ENCODE data around the gene REG1B. TPM values are rescaled to one million over a fixed set of nuclear protein-coding genes. Genes with fewer than 3 reads are reported as not detected.

The REG1B gene, protein sequence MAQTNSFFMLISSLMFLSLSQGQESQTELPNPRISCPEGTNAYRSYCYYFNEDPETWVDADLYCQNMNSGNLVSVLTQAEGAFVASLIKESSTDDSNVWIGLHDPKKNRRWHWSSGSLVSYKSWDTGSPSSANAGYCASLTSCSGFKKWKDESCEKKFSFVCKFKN
- not detected for total RNA-seq
- 0.68 TPM for polyA plus RNA-seq
- long read RNA-seq, donor 1: 0 reads
- long read RNA-seq, donor 2: 0 reads
- long read RNA-seq, donor 3: 0 reads
- long read RNA-seq, donor 4: 0 reads
- long read RNA-seq, donor 5: 0 reads
- long read RNA-seq, donor 6: 0 reads
- long read RNA-seq, donor 7: 0 reads
- long read RNA-seq, donor 8: 0 reads
- long read RNA-seq, donor 9: 0 reads
- long read RNA-seq, donor 10: 0 reads

DNA sequence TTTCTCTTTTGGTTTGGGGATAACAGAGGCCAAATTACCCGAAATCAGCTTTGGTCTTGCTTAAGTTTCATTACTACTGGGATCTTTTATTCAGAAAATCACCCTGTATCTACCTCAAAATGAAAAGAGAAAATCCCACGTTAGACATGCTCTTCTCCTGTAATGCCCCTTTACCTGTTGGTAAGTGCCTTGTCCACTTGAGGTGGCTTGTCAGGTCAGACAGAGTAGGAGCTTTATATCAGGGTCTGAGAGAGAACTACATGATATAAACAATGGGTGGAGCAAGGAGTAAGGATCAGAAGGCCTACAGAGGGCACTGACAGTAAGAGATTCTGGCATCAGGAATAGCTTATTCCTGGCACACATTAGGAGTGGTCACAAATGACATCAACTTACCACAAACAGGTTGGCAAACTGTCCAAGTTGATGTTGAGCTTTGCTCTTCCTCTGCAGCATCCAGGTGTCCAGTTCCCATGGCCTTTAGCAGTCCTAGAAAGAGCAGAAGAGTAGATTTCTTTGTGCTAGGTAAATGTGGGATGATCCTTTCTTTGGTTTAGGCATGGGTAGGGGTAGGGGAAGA, at the start of gene REG1B:
REG1B (minus strand) TSS at position 209 of the 580 bp plus-strand sequence. CDS start 381 bp downstream, outside the sequence.
- Histone ChIP-seq H3K9me3 (ENCODE audit: control insufficient read depth in 2 of 2, insufficient read depth in 1 of 2, low read length in 1 of 2) (no peaks in the 10 kb centered on the region), H3K27me3 (ENCODE audit: control insufficient read depth in 2 of 2, insufficient read depth in 1 of 2, low read length in 1 of 2) (no peaks in the 10 kb centered on the region), H3K4me1 (ENCODE audit: control insufficient read depth in 2 of 2, insufficient read depth in 2 of 2, low read length in 2 of 2) (no peaks in the 10 kb centered on the region), H3K36me3 (ENCODE audit: control insufficient read depth in 2 of 2, insufficient read depth in 2 of 2, low read length in 1 of 2) (no peaks in the 10 kb centered on the region), H3K4me3 (ENCODE audit: low read length in 2 of 2) (no peak within 1 kb of the TSS), H3K27ac (ENCODE audit: low read depth in 1 of 2, low read length in 1 of 2) (no peak within 1 kb of the TSS)
- WGBS: 86% methylated on average over 2 of the region's 2 CpGs
- DNase-seq (ENCODE audit: low read depth in 6 of 9, low spot score in 9 of 9): no peak

DNA sequence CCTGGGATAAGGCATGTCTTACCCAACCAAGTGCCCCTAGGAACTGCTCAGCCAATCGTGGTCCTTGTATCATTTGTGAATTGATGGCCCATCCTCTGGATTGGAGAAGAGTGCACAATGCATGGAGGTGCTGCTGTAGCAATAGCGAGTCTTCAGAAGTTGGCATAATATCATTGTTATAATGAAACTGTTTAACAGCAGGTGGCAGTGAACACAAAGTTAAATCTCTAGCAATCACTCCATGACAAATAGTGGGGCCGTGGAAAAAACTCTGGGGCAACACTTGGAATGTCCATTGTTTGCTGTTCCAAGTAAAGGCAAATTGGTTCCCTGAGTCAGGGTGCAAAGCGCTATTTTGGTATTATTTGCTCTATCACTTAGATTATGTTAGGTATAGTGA, 43.9 kb upstream of the REG1B start:
- no peaks in the 10 kb centered on the region for H3K4me1 ChIP-seq (ENCODE audit: control insufficient read depth in 2 of 2, insufficient read depth in 2 of 2, low read length in 2 of 2)
- WGBS: 93% methylated on average over 4 of the region's 4 CpGs
- H3K36me3 ChIP-seq (ENCODE audit: control insufficient read depth in 2 of 2, insufficient read depth in 2 of 2, low read length in 1 of 2): no peaks in the 10 kb centered on the region
- H3K27ac ChIP-seq (ENCODE audit: low read depth in 1 of 2, low read length in 1 of 2): no peak overlapping the region
- no peaks in the 10 kb centered on the region for H3K27me3 ChIP-seq (ENCODE audit: control insufficient read depth in 2 of 2, insufficient read depth in 1 of 2, low read length in 1 of 2)
- DNase-seq (ENCODE audit: low read depth in 6 of 9, low spot score in 9 of 9): no peak
- H3K9me3 ChIP-seq (ENCODE audit: control insufficient read depth in 2 of 2, insufficient read depth in 1 of 2, low read length in 1 of 2): no peaks in the 10 kb centered on the region
- H3K4me3 ChIP-seq (ENCODE audit: low read length in 2 of 2): no peak overlapping the region

DNA sequence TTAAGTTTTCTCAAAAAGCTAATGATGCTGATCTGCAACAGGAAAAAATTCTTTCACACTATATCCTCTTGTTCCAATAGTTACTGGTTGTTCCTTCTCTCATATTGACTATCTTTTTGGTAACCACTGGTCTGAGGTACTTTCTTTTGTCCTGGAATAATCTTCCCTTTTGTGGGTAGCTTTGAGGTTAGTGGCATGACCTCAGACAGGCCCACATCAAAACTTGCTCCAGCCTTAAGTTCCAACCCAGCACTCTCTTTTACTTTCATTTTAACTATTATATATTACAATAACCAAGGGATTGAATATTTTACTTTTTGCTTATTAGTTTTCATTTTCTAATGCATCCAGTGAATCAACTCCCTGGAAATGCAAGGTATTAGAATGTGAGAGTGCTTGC, 42.0 kb upstream of the REG1B start:
- H3K4me1 ChIP-seq (ENCODE audit: control insufficient read depth in 2 of 2, insufficient read depth in 2 of 2, low read length in 2 of 2): no peaks in the 10 kb centered on the region
- H3K27me3 ChIP-seq (ENCODE audit: control insufficient read depth in 2 of 2, insufficient read depth in 1 of 2, low read length in 1 of 2): no peaks in the 10 kb centered on the region
- DNase-seq (ENCODE audit: low read depth in 6 of 9, low spot score in 9 of 9): no peak
- H3K36me3 ChIP-seq (ENCODE audit: control insufficient read depth in 2 of 2, insufficient read depth in 2 of 2, low read length in 1 of 2): no peaks in the 10 kb centered on the region
- H3K27ac ChIP-seq (ENCODE audit: low read depth in 1 of 2, low read length in 1 of 2): no peak overlapping the region
- H3K4me3 ChIP-seq (ENCODE audit: low read length in 2 of 2): no peak overlapping the region
- no peaks in the 10 kb centered on the region for H3K9me3 ChIP-seq (ENCODE audit: control insufficient read depth in 2 of 2, insufficient read depth in 1 of 2, low read length in 1 of 2)

DNA sequence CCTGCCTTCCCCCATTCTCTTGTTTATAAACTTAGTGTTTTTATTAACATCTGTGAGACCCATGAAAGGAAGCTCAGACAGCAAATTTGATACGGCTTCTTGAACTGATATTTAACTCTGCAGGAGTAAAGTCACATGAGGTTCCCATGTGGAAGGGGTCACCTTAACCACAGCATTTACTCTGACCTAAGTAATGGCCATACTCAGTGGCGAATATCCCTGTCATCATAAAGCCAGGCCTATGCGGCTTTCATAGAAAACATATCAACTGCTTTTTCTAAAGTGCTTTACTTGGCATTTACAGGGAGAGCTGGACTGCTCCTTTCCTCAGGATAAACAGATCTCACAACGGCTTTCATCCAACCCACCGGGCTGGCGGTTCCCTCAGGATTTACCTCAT, 41.5 kb upstream of the REG1B start:
- no peak overlapping the region for H3K4me3 ChIP-seq (ENCODE audit: low read length in 2 of 2)
- H3K4me1 ChIP-seq (ENCODE audit: control insufficient read depth in 2 of 2, insufficient read depth in 2 of 2, low read length in 2 of 2): no peaks in the 10 kb centered on the region
- H3K27me3 ChIP-seq (ENCODE audit: control insufficient read depth in 2 of 2, insufficient read depth in 1 of 2, low read length in 1 of 2): no peaks in the 10 kb centered on the region
- no peak for DNase-seq (ENCODE audit: low read depth in 6 of 9, low spot score in 9 of 9)
- no peaks in the 10 kb centered on the region for H3K9me3 ChIP-seq (ENCODE audit: control insufficient read depth in 2 of 2, insufficient read depth in 1 of 2, low read length in 1 of 2)
- H3K36me3 ChIP-seq (ENCODE audit: control insufficient read depth in 2 of 2, insufficient read depth in 2 of 2, low read length in 1 of 2): no peaks in the 10 kb centered on the region
- WGBS: 93% methylated on average over 6 of the region's 6 CpGs
- no peak overlapping the region for H3K27ac ChIP-seq (ENCODE audit: low read depth in 1 of 2, low read length in 1 of 2)

DNA sequence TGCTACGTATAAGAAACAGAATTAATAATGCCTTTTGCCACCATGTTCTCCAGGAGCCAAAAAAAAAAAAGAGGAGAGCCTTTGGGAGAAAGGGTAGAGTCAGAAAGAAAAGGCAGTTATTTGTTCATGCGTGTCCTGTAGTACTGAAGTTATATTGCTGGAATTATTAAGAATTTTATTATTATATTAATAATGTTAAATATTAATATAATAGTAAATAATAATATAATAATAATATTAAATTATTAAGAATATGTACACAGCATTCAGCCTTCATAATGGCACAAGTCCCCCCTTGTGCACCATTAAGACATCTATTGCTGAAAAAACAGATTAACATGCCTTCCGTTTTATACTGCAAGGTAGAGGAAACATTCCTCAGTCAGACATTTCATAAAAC, 40.6 kb upstream of the REG1B start:
- Histone ChIP-seq H3K27me3 (ENCODE audit: control insufficient read depth in 2 of 2, insufficient read depth in 1 of 2, low read length in 1 of 2) (no peaks in the 10 kb centered on the region), H3K27ac (ENCODE audit: low read depth in 1 of 2, low read length in 1 of 2) (no peak overlapping the region), H3K4me3 (ENCODE audit: low read length in 2 of 2) (no peak overlapping the region), H3K4me1 (ENCODE audit: control insufficient read depth in 2 of 2, insufficient read depth in 2 of 2, low read length in 2 of 2) (no peaks in the 10 kb centered on the region), H3K9me3 (ENCODE audit: control insufficient read depth in 2 of 2, insufficient read depth in 1 of 2, low read length in 1 of 2) (no peaks in the 10 kb centered on the region), H3K36me3 (ENCODE audit: control insufficient read depth in 2 of 2, insufficient read depth in 2 of 2, low read length in 1 of 2) (no peaks in the 10 kb centered on the region)
- no peak for DNase-seq (ENCODE audit: low read depth in 6 of 9, low spot score in 9 of 9)
- WGBS: 94% methylated on average over 3 of the region's 3 CpGs

DNA sequence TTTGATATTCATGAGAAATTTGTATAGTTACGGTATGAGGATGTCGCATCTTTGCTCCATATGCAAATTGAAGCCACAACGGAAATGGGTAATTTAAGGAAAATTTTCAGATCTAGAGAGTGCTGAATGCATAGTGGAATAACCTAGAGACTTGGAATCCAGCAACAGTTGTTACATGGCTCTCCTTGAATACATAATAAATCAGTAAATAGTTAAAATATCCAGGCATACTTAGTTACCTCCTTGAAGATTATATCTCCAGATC, 37.9 kb upstream of the REG1B start:
- Histone ChIP-seq H3K27ac (ENCODE audit: low read depth in 1 of 2, low read length in 1 of 2) (no peak overlapping the region), H3K36me3 (ENCODE audit: control insufficient read depth in 2 of 2, insufficient read depth in 2 of 2, low read length in 1 of 2) (no peaks in the 10 kb centered on the region), H3K27me3 (ENCODE audit: control insufficient read depth in 2 of 2, insufficient read depth in 1 of 2, low read length in 1 of 2) (no peaks in the 10 kb centered on the region), H3K9me3 (ENCODE audit: control insufficient read depth in 2 of 2, insufficient read depth in 1 of 2, low read length in 1 of 2) (no peaks in the 10 kb centered on the region), H3K4me1 (ENCODE audit: control insufficient read depth in 2 of 2, insufficient read depth in 2 of 2, low read length in 2 of 2) (no peaks in the 10 kb centered on the region), H3K4me3 (ENCODE audit: low read length in 2 of 2) (no peak overlapping the region)
- WGBS: 96% methylated on average over 3 of the region's 3 CpGs
- DNase-seq (ENCODE audit: low read depth in 6 of 9, low spot score in 9 of 9): no peak

DNA sequence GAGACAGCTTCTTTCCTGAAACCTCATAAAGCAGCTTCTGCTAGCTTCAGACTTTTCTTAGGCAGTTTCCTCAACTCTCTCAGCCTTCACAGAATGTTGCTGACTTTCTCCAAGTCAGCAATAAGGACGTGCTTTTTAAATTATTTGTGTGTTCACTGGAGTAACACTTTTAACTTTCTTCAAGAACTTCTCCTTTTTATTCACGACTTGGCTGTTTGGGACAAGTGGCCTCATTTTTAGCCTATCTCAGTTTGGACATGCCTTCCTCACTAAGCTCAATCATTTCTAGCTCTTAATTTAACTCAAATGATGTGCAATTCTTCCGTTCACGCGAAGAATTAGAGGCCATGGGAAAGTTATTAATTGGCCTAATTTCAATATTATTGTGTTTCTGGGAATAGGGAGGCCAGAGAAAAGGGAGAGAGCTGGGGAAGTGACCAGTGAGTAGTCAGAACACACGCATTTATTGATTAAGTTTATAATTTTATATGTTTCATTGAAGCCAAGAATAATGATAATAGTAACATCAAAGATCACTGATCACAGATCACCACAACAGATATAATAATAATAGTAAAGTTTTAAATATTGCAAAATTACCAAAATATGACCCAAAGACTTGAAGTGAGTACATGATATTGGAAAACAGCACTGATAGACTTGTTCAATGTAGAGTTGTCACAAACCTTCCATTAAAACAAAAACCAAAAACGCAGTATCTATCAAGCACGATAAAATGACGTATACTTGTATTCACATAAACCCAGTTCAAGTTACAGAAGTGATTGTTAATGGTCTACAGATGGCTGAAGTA, 37.3 kb upstream of the REG1B start:
- Histone ChIP-seq H3K4me1 (ENCODE audit: control insufficient read depth in 2 of 2, insufficient read depth in 2 of 2, low read length in 2 of 2) (no peaks in the 10 kb centered on the region), H3K27ac (ENCODE audit: low read depth in 1 of 2, low read length in 1 of 2) (no peak overlapping the region), H3K27me3 (ENCODE audit: control insufficient read depth in 2 of 2, insufficient read depth in 1 of 2, low read length in 1 of 2) (no peaks in the 10 kb centered on the region), H3K36me3 (ENCODE audit: control insufficient read depth in 2 of 2, insufficient read depth in 2 of 2, low read length in 1 of 2) (no peaks in the 10 kb centered on the region), H3K9me3 (ENCODE audit: control insufficient read depth in 2 of 2, insufficient read depth in 1 of 2, low read length in 1 of 2) (no peaks in the 10 kb centered on the region), H3K4me3 (ENCODE audit: low read length in 2 of 2) (no peak overlapping the region)
- DNase-seq (ENCODE audit: low read depth in 6 of 9, low spot score in 9 of 9): no peak
- 52% methylated on average over 9 of the region's 9 CpGs for WGBS

DNA sequence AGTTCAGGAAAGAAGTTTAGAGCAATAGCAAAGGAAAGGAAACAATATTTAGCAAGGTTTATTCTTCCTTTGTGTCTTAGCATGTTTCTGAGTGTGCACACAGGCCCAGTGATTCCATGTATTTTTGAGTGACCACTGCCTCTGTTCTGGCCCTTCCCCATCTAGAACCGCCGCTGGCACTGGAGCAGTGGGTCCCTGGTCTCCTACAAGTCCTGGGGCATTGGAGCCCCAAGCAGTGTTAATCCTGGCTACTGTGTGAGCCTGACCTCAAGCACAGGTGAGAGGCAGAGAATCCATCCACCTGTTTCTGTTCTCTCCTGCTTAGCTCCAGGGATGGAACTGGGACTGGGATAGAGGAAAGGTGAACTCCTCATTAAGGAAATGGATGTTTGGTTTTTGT, 34.9 kb upstream of the REG1B start:
- Histone ChIP-seq H3K9me3 (ENCODE audit: control insufficient read depth in 2 of 2, insufficient read depth in 1 of 2, low read length in 1 of 2) (no peaks in the 10 kb centered on the region), H3K4me1 (ENCODE audit: control insufficient read depth in 2 of 2, insufficient read depth in 2 of 2, low read length in 2 of 2) (no peaks in the 10 kb centered on the region), H3K27ac (ENCODE audit: low read depth in 1 of 2, low read length in 1 of 2) (no peak overlapping the region), H3K27me3 (ENCODE audit: control insufficient read depth in 2 of 2, insufficient read depth in 1 of 2, low read length in 1 of 2) (no peaks in the 10 kb centered on the region), H3K4me3 (ENCODE audit: low read length in 2 of 2) (no peak overlapping the region), H3K36me3 (ENCODE audit: control insufficient read depth in 2 of 2, insufficient read depth in 2 of 2, low read length in 1 of 2) (no peaks in the 10 kb centered on the region)
- no peak for DNase-seq (ENCODE audit: low read depth in 6 of 9, low spot score in 9 of 9)
- WGBS: 97% methylated on average over 2 of the region's 2 CpGs

DNA sequence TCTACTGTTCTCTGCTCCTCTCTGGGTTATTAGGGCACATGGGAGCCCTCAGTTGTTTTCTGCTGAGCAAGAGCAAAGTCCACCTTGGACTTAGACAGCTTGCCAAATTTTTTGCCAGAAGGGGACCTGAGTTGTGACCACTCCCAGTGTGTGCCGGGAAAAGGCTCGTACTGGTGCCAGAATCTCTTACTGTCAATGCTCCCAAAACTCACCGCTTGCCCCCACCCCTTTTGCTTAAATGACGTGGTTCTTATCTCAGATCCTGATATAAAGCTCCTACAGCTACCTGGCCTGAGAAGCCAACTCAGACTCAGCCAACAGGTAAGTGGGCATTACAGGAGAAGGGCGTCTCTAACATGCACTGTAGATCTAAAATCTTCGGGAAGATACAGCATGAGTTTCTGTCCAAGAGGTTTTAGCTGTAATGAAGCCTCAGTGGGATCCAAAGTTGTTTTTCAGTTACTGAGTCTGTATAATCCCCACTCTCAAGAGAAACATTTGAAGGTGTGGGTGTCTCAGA, 32.5 kb upstream of the REG1B start, which contains the start of gene REG1A:
REG1A (plus strand) TSS at position 295 of the 520 bp plus-strand sequence. CDS start 374 bp downstream, outside the sequence.
- Histone ChIP-seq H3K27me3 (ENCODE audit: control insufficient read depth in 2 of 2, insufficient read depth in 1 of 2, low read length in 1 of 2) (no peaks in the 10 kb centered on the region), H3K9me3 (ENCODE audit: control insufficient read depth in 2 of 2, insufficient read depth in 1 of 2, low read length in 1 of 2) (no peaks in the 10 kb centered on the region), H3K36me3 (ENCODE audit: control insufficient read depth in 2 of 2, insufficient read depth in 2 of 2, low read length in 1 of 2) (no peaks in the 10 kb centered on the region), H3K4me3 (ENCODE audit: low read length in 2 of 2) (no peak within 1 kb of the TSS), H3K27ac (ENCODE audit: low read depth in 1 of 2, low read length in 1 of 2) (no peak within 1 kb of the TSS), H3K4me1 (ENCODE audit: control insufficient read depth in 2 of 2, insufficient read depth in 2 of 2, low read length in 2 of 2) (no peaks in the 10 kb centered on the region)
- 80% methylated on average over 6 of the region's 6 CpGs for WGBS
- no peak for DNase-seq (ENCODE audit: low read depth in 6 of 9, low spot score in 9 of 9)

Data from thymus (tissue), 14 donors.